ENCODE measurements around the gene CENPP.

GRCh38 chr9:92341578-92341977 is 15.8 kb downstream of the CENPP start:
- TF ChIP-seq YY1 (IDR thresholded peaks at IDR 0.05; ENCODE audit: insufficient read depth, insufficient read length): no peak
- no peak for TF ChIP-seq ZNF274 (IDR thresholded peaks at IDR 0.05; ENCODE audit: low read depth, low read length)
